NB4 (cell line): Measurements from ENCODE around the gene SAMD13.

Source experiments
- MAX ChIP-seq: IDR thresholded peaks from 2 replicates; pipeline ENCODE4 v1.6.1; 2011; ENCODE audit warnings: low read depth, low read length
- MYC ChIP-seq: IDR thresholded peaks from 2 replicates; pipeline ENCODE4 v1.6.1; 2011; ENCODE audit warnings: low read depth, low read length
- POLR2A ChIP-seq: IDR thresholded peaks from 2 replicates; pipeline ENCODE4 v1.6.1; 2011; ENCODE audit warnings: mild to moderate bottlenecking; ENCODE audit not compliant: insufficient read length; ENCODE audit errors: extremely low read depth
- TF ChIP-seq, protein P1 (sequence below): IDR thresholded peaks from one replicate; pipeline ENCODE4 v1.5.1; 2012; ENCODE audit warnings: low read depth, low read length

DNA sequence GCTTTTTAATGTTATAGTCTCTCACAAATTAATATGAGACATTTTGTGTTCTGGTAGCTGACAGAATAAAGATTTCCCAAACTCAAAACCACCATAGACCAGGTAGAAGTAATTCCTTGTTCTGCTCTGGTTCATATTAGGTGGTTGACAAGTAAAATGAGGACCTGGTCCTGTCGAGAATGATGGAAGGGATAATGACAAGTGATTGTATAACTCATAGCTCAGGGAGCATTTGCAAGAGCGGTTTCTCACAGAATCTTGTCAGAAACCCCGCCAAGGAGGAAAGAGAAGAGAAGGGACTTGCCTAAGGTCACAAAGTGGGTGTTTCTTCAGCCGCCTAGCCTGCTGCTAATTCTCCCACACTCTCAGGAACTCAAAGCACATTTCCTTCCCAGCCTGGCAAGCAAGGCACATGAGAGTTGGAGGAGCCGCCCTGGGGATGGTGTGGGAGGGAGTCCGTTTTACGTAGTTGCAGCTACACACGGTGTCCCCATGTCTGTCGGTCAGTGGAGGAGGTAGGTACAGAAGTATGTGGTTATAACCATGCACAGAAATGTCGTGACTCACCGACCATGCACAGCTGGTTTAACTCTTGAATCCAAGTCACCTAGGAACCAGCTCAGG, 46.5 kb downstream of the SAMD13 start:
- TF ChIP-seq, protein P1, sequence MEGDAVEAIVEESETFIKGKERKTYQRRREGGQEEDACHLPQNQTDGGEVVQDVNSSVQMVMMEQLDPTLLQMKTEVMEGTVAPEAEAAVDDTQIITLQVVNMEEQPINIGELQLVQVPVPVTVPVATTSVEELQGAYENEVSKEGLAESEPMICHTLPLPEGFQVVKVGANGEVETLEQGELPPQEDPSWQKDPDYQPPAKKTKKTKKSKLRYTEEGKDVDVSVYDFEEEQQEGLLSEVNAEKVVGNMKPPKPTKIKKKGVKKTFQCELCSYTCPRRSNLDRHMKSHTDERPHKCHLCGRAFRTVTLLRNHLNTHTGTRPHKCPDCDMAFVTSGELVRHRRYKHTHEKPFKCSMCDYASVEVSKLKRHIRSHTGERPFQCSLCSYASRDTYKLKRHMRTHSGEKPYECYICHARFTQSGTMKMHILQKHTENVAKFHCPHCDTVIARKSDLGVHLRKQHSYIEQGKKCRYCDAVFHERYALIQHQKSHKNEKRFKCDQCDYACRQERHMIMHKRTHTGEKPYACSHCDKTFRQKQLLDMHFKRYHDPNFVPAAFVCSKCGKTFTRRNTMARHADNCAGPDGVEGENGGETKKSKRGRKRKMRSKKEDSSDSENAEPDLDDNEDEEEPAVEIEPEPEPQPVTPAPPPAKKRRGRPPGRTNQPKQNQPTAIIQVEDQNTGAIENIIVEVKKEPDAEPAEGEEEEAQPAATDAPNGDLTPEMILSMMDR, result no peak
- TF ChIP-seq POLR2A (no peak), MYC (no peak), MAX (no peak)
